OCI-LY1 (cell line): ENCODE measurements around the gene EIF2A.

ENCODE experiments used
- H2AFZ ChIP-seq: fragments of 200-600 bp; sonication (generic), shearing (Covaris generic); 2 replicates; pipeline ENCODE4 v1.6.0; 2014; ENCODE audit warnings: antibody characterized with exemption, mild to moderate bottlenecking, low read length
- H3F3A ChIP-seq: fragments of 200-600 bp; sonication (generic), shearing (Covaris generic); 2 replicates; pipeline ENCODE4 v1.6.0; 2014; ENCODE audit warnings: mild to moderate bottlenecking, antibody characterized with exemption, low read length, moderate library complexity; ENCODE audit not compliant: insufficient read depth
- H3K27ac ChIP-seq: fragments of 200-600 bp; sonication (generic); 2 replicates; pipeline ENCODE4 v1.5.1; 2014; ENCODE audit warnings: low read length, mixed run types, mild to moderate bottlenecking, low read depth; ENCODE audit not compliant: poor library complexity, severe bottlenecking
- H3K27me3 ChIP-seq: fragments of 200-600 bp; sonication (generic); 2 replicates; pipeline ENCODE4 v1.6.0; 2014; ENCODE audit warnings: antibody characterized with exemption, mild to moderate bottlenecking, low read length, moderate library complexity; ENCODE audit not compliant: insufficient read depth
- H3K36me3 ChIP-seq: fragments of 200-600 bp; sonication (generic); 2 replicates; pipeline ENCODE4 v1.6.1; 2014; ENCODE audit warnings: mild to moderate bottlenecking, antibody characterized with exemption, low read length, moderate library complexity, mixed read lengths; ENCODE audit not compliant: insufficient read depth
- H3K4me1 ChIP-seq: fragments of 200-600 bp; sonication (generic); 2 replicates; pipeline ENCODE4 v1.5.1; 2014; ENCODE audit warnings: mild to moderate bottlenecking, low read length, moderate library complexity; ENCODE audit not compliant: insufficient read depth, severe bottlenecking
- H3K4me2 ChIP-seq: fragments of 200-600 bp; sonication (generic), shearing (Covaris generic); 2 replicates; pipeline ENCODE4 v1.6.1; 2014; ENCODE audit warnings: low read length
- H3K4me3 ChIP-seq: fragments of 200-600 bp; sonication (generic); 2 replicates; pipeline ENCODE4 v1.5.1; 2014; ENCODE audit warnings: low read length, low read depth, mild to moderate bottlenecking, mixed read lengths; ENCODE audit not compliant: poor library complexity, severe bottlenecking
- H3K79me2 ChIP-seq: fragments of 200-600 bp; shearing (Covaris generic); 2 replicates; pipeline ENCODE4 v1.6.1; 2016; ENCODE audit warnings: mixed run types, low read length, mixed read lengths; ENCODE audit not compliant: insufficient read depth
- H3K9ac ChIP-seq: fragments of 200-600 bp; sonication (generic), shearing (Covaris generic); 2 replicates; pipeline ENCODE4 v1.6.1; 2014; ENCODE audit warnings: mild to moderate bottlenecking, low read length, mixed read lengths
- H3K9me2 ChIP-seq: fragments of 200-600 bp; sonication (generic), shearing (Covaris generic); 2 replicates; pipeline ENCODE4 v1.6.1; 2014; ENCODE audit warnings: low read depth, mild to moderate bottlenecking, low read length, mixed read lengths
- H3K9me3 ChIP-seq: fragments of 200-600 bp; shearing (Covaris generic); 2 replicates; pipeline ENCODE4 v1.6.1; 2014; ENCODE audit warnings: low read length, mixed read lengths
- H4K20me1 ChIP-seq: fragments of 200-600 bp; sonication (generic), shearing (Covaris generic); 2 replicates; pipeline ENCODE4 v1.6.0; 2016; ENCODE audit warnings: mild to moderate bottlenecking, low read length; ENCODE audit not compliant: insufficient read depth
- EZH2 ChIP-seq: fragments of 200-600 bp; sonication (generic), shearing (Covaris generic); IDR thresholded peaks from 2 replicates; pipeline ENCODE4 v1.8.0; 2017; ENCODE audit warnings: borderline replicate concordance, mixed run types, mild to moderate bottlenecking, antibody characterized with exemption, low read length, moderate library complexity, mixed read lengths
- TF ChIP-seq, protein P1 (sequence below): fragments of 200-600 bp; sonication (generic), shearing (Covaris generic); IDR thresholded peaks from 2 replicates; pipeline ENCODE4 v1.5.1; 2017; ENCODE audit warnings: mild to moderate bottlenecking, antibody characterized with exemption, low read length, moderate library complexity, mixed read lengths

EIF2A gene

DNA sequence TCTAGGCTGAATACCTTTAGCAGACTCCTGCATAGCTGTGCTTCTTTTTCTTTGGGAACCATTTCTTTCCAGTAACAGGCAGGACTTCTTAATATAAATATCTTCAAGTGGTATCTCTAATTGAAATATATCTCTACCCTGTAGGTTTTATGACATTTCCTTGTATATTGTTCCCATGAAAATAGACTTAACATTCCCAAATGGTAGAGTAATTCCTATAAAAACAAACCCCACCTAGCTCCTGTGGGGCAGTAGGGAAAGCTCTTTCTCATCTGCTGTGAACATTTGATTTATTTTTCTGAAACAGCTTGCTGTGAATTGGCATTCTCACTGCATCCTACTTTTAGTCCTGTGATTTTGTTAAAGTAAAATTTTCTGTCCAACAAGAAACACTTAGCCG is 77.4 kb downstream of the EIF2A start:
- H2AFZ ChIP-seq, result no peak overlapping the region
- H3K9ac ChIP-seq, result no peak overlapping the region
- no peaks in the 10 kb centered on the region for H3K9me2 ChIP-seq
- no peak overlapping the region for H3K4me2 ChIP-seq
- H3K4me1 ChIP-seq, result no peaks in the 10 kb centered on the region
- no peak overlapping the region for H3K27ac ChIP-seq
- H4K20me1 ChIP-seq, result peaks cover 10% of the 10 kb centered on the region
- TF ChIP-seq, protein P1, sequence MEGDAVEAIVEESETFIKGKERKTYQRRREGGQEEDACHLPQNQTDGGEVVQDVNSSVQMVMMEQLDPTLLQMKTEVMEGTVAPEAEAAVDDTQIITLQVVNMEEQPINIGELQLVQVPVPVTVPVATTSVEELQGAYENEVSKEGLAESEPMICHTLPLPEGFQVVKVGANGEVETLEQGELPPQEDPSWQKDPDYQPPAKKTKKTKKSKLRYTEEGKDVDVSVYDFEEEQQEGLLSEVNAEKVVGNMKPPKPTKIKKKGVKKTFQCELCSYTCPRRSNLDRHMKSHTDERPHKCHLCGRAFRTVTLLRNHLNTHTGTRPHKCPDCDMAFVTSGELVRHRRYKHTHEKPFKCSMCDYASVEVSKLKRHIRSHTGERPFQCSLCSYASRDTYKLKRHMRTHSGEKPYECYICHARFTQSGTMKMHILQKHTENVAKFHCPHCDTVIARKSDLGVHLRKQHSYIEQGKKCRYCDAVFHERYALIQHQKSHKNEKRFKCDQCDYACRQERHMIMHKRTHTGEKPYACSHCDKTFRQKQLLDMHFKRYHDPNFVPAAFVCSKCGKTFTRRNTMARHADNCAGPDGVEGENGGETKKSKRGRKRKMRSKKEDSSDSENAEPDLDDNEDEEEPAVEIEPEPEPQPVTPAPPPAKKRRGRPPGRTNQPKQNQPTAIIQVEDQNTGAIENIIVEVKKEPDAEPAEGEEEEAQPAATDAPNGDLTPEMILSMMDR, result no peak
- TF ChIP-seq EZH2, result no peak
- H3K9me3 ChIP-seq, result no peaks in the 10 kb centered on the region
- H3F3A ChIP-seq, result no peaks in the 10 kb centered on the region
- H3K27me3 ChIP-seq, result no peaks in the 10 kb centered on the region
- H3K79me2 ChIP-seq, result peaks cover 52% of the 10 kb centered on the region
- H3K36me3 ChIP-seq, result peaks cover 77% of the 10 kb centered on the region
- H3K4me3 ChIP-seq, result no peak overlapping the region

- H3K27ac ChIP-seq, result no peak overlapping the region
- H3K9me2 ChIP-seq, result no peaks in the 10 kb centered on the region
- H2AFZ ChIP-seq, result no peak overlapping the region
- no peaks in the 10 kb centered on the region for H3F3A ChIP-seq
- H3K4me3 ChIP-seq, result no peak overlapping the region
- H3K36me3 ChIP-seq, result peaks cover 86% of the 10 kb centered on the region
- no peaks in the 10 kb centered on the region for H3K9me3 ChIP-seq
- peaks cover 29% of the 10 kb centered on the region for H3K79me2 ChIP-seq
- H3K27me3 ChIP-seq, result no peaks in the 10 kb centered on the region
- no peak overlapping the region for H3K4me2 ChIP-seq
- H3K9ac ChIP-seq, result no peak overlapping the region
- peaks cover 8% of the 10 kb centered on the region; the same call in 1 of the 2 replicates for H4K20me1 ChIP-seq
- TF ChIP-seq EZH2, result no peak
- TF ChIP-seq, protein P1, result no peak
- H3K4me1 ChIP-seq, result no peaks in the 10 kb centered on the region
These were observed 79.8 kb downstream of the EIF2A start for GRCh38 chr3:150626148-150626930.

- Histone ChIP-seq H3K79me2 (peaks cover 17% of the 10 kb centered on the region), H3F3A (no peaks in the 10 kb centered on the region), H3K9me2 (no peaks in the 10 kb centered on the region), H3K4me3 (no peak overlapping the region), H3K36me3 (peaks cover 82% of the 10 kb centered on the region), H3K9ac (no peak overlapping the region), H3K27me3 (no peaks in the 10 kb centered on the region), H3K4me1 (no peaks in the 10 kb centered on the region), H4K20me1 (no peaks in the 10 kb centered on the region), H2AFZ (no peak overlapping the region), H3K9me3 (no peaks in the 10 kb centered on the region), H3K27ac (no peak overlapping the region), H3K4me2 (no peak overlapping the region)
- TF ChIP-seq, protein P1, result no peak
- no peak for TF ChIP-seq EZH2
These were observed 81.0 kb downstream of the EIF2A start for GRCh38 chr3:150627557-150627956.
